GM13977 (cell line): ENCODE measurements around the gene KRT74.
"Not testable (repeated sequence)": the region's sequence is repeated elsewhere in the genome, so short reads cannot be mapped to it uniquely, and the experiment has no call there.

Experiments used
- DNase-seq: peaks from one replicate; pipeline ENCODE4 v3.0.0; 2012; ENCODE audit warnings: low spot score
- in situ Hi-C: fragments of 300-500 bp; cut with MboI; formaldehyde crosslinking; loops from one replicate; pipeline ENCODE4 v1.12.0; 2022; ENCODE audit warnings: low sequenced_read_pairs, low pct_unique_long_range_greater_than_20kb, mixed read lengths, inconsistent platforms; ENCODE audit not compliant: unreplicated experiment
- TF ChIP-seq, protein P1 (sequence below): IDR thresholded peaks from 2 replicates; pipeline ENCODE4 v1.5.1; 2012; ENCODE audit warnings: mild to moderate bottlenecking, control low read depth; ENCODE audit not compliant: insufficient read depth; ENCODE audit errors: extremely low read depth, missing control alignments

The KRT74 gene

DNA sequence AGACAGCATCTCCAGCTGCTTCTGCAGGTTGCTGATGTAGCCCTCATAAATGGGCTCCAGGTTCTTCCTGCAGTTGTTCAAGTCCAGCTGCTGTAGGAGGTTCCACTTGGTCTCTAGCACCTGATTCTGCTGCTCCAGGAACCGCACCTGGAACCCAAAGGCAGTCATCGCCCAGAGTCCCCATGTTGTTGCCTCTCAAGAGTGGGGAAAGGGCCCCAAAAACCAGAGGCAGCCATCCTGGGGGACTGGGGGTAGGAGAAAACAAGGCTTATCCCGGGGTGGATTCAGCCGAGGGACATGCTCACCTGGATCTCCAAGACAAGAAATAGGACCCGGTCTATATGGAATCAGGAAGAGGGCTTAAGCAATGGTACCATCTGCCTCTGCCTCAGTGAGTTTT lies 25.3 kb upstream of the KRT74 start:
- in situ Hi-C loops = loop anchor here (25.0 kb wide), 1 partner anchor 388 kb away; no protein-coding TSS in a partner anchor
- TF ChIP-seq, protein P1, sequence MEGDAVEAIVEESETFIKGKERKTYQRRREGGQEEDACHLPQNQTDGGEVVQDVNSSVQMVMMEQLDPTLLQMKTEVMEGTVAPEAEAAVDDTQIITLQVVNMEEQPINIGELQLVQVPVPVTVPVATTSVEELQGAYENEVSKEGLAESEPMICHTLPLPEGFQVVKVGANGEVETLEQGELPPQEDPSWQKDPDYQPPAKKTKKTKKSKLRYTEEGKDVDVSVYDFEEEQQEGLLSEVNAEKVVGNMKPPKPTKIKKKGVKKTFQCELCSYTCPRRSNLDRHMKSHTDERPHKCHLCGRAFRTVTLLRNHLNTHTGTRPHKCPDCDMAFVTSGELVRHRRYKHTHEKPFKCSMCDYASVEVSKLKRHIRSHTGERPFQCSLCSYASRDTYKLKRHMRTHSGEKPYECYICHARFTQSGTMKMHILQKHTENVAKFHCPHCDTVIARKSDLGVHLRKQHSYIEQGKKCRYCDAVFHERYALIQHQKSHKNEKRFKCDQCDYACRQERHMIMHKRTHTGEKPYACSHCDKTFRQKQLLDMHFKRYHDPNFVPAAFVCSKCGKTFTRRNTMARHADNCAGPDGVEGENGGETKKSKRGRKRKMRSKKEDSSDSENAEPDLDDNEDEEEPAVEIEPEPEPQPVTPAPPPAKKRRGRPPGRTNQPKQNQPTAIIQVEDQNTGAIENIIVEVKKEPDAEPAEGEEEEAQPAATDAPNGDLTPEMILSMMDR = no peak
- DNase-seq = no peak

DNA sequence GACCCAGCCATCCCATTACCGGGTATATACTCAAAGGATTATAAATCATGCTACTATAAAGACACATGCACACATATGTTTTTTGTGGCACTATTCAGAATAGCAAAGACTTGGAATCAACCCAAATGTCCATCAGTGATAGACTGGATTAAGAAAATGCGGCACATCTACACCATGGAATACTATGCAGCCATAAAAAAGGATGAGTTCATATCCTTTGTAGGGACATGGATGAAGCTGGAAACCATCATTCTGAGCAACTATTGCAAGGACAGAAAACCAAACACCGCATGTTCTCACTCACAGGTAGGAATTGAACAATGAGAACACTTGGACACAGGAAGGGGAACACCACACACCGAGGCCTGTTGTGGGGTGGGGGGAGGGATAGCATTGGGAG lies 20.6 kb upstream of the KRT74 start:
- DNase-seq = not testable (repeated sequence)
- in situ Hi-C loops = loop anchor here (25.0 kb wide), 1 partner anchor 393 kb away; no protein-coding TSS in a partner anchor

DNA sequence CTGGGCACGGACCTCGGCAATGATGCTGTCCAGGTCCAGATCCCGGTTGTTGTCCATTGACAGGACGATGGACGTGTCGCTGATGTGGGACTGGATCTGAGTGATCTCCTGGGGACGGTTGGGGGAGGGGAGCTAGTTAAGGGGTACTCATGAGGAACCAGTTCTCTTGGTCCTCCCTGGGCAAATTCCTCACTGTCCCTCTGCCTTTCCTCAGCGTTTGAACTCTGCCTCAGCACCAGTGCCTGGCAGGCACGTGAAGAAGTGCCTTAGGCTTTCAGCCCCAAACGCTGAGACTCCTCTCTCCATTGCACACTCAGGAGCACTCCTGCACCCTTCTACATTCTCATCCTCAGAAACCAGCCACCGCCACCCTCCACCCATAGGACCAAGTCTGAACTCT lies 17.9 kb upstream of the KRT74 start:
- DNase-seq = no peak
- TF ChIP-seq, protein P1 = no peak
- in situ Hi-C loops = loop anchor here (25.0 kb wide), 1 partner anchor 396 kb away; no protein-coding TSS in a partner anchor

DNA sequence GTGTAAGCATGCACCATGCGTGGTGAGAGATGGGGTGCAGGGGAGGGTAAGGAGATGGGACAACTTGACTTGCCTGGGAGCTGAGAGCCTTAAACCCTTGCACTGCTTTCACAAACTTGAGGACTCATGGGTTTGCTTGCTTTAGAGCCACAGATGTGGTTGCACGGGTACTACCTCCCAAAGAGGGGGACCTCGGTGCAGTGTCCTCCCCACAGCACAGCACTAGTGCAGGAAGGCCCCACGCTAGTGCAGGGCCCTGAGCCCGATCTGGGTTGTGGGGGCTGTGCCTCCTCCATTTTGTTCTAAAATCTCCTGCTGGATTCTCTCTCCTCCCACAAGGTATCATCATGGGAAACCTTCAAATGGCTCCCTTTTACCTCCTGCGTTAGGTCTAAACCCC lies 16.4 kb upstream of the KRT74 start:
- TF ChIP-seq, protein P1 = no peak
- no peak for DNase-seq
- in situ Hi-C loops = loop anchor here (25.0 kb wide), 1 partner anchor 397 kb away; no protein-coding TSS in a partner anchor

DNA sequence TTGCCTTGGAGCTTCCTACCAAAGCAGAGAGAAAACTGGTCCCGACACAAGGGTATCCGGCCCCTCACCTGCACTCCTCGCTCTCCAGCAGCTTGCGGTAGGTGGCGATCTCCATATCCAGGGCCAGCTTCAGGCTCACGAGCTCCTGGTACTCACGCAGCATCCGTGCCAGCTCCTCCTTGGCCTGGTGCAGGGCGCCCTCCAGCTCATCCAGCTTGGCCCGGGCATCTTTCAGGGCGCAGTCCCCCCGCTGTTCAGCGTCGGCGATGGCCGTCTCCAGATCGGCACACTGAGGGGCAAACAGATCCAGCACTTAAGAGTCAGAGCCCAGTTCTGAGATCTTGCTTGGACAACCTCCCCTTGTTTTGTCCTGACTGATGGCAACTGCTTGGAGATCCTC lies 13.9 kb upstream of the KRT74 start:
- in situ Hi-C loops = loop anchor here (25.0 kb wide), 1 partner anchor 400 kb away; no protein-coding TSS in a partner anchor
- no peak for DNase-seq
- TF ChIP-seq, protein P1 = no peak

DNA sequence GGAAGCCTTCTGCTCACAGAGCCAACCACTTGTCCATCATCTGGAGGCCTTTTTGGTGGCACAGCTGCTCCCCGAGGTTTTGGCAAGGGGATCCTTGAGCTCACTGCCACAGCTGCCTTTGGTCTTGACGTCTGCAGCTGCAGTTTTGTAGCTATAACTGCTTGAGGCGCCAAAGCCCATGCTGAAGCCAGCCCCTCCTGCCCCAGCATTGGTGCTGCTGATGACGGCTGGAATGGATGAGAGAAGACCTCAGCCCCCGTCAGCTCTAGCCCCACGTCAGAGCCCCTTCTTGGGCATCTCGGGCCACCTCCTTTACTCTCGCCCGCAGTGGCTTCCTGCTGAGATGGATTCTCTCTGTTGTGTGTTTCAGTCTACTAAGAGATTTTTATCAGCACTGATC lies 12.3 kb upstream of the KRT74 start:
- no peak for DNase-seq
- TF ChIP-seq, protein P1 = no peak
- in situ Hi-C loops = loop anchor here (25.0 kb wide), 1 partner anchor 401 kb away; no protein-coding TSS in a partner anchor

DNA sequence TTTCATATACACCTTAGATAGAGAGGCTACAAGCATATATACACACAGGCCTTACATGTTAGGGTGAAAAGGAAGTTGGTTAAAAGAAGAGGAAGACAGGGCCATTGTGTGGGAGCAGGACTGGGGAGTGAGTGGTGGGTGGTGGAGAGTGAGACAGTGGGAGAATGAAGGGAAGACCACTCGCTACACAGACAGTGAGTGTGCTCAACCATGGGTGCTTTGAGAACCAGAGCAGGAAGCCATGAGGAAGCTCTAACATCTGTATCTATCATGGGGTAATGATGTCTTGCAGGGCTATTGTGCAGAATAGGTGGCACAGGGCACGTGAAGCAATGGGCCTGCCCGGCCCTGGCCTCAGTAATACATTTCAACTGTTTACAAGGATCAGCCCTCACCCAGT lies 11.4 kb upstream of the KRT74 start:
- TF ChIP-seq, protein P1 = no peak
- in situ Hi-C loops = loop anchor here (25.0 kb wide), 1 partner anchor 402 kb away; no protein-coding TSS in a partner anchor
- no peak for DNase-seq
